HFFc6 (cell line): ENCODE measurements around the gene NOP53. TPM values are rescaled to one million over a fixed set of nuclear protein-coding genes. Genes with fewer than 3 reads are reported as not detected.
A peak's percentile ranks its signal among the peaks of the same experiment; 100 is the strongest.
"Not testable (repeated sequence)": the region's sequence is repeated elsewhere in the genome, so short reads cannot be mapped to it uniquely, and the experiment has no call there.

ENCODE experiments used
- DNase-seq: peaks from one replicate; pipeline ENCODE4 v3.0.0-alpha.2; 2018
- H3K27ac Mint-ChIP-seq: 2 replicates; pipeline ENCODE4 v1.8.0; 2020; ENCODE audit warnings: mild to moderate bottlenecking, mixed read lengths
- H3K27me3 Mint-ChIP-seq: 2 replicates; pipeline ENCODE4 v1.8.0; 2021; ENCODE audit warnings: mild to moderate bottlenecking, moderate library complexity, mixed read lengths; ENCODE audit not compliant: insufficient read depth
- H3K36me3 Mint-ChIP-seq: 2 replicates; pipeline ENCODE4 v1.8.0; 2021; ENCODE audit warnings: low read depth, mixed read lengths
- H3K4me1 Mint-ChIP-seq: 2 replicates; pipeline ENCODE4 v1.8.0; 2020; ENCODE audit warnings: low read depth, mixed read lengths
- H3K4me3 Mint-ChIP-seq: 2 replicates; pipeline ENCODE4 v1.8.0; 2020; ENCODE audit warnings: mild to moderate bottlenecking, moderate library complexity, mixed read lengths
- H3K9me3 Mint-ChIP-seq: 2 replicates; pipeline ENCODE4 v1.8.0; 2020; ENCODE audit warnings: mild to moderate bottlenecking, mixed read lengths
- CTCF ChIP-seq: fragments of 200-600 bp; sonication (generic); IDR thresholded peaks from 2 replicates; pipeline ENCODE4 v1.5.0; 2021; ENCODE audit warnings: antibody characterized with exemption, mild to moderate bottlenecking
- total RNA-seq, 6 experiments: library from RNA; stranded (reverse); fragmentation: NEBNext Ultra II Directional; extraction: Animal tissue kit (Norgen Biotek cat#: 25700); gene quantifications; 2 replicates in 1 of 6; 3 replicates in 5 of 6; pipeline ENCODE4 v1.2.3, GENCODE V29; 2021

Gene NOP53
- total RNA-seq, 6 experiments from 2014 or later: 72.7 to 113 (median 106) TPM

GRCh38 chr19:47758443-47758804 is 13.1 kb downstream of the NOP53 start:
- H3K9me3 Mint-ChIP-seq: no peaks in the 10 kb centered on the region
- no peak overlapping the region for H3K4me3 Mint-ChIP-seq
- no peak for TF ChIP-seq CTCF
- H3K27ac Mint-ChIP-seq: no peak overlapping the region
- peaks cover 6% of the 10 kb centered on the region; the same call in 1 of the 2 replicates for H3K4me1 Mint-ChIP-seq
- peaks cover 20% of the 10 kb centered on the region for H3K27me3 Mint-ChIP-seq
- H3K36me3 Mint-ChIP-seq: peaks cover 41% of the 10 kb centered on the region
- DNase-seq: no peak

- H3K27ac Mint-ChIP-seq: no peak overlapping the region
- no peak for TF ChIP-seq CTCF
- DNase-seq: no peak
- no peak overlapping the region for H3K4me3 Mint-ChIP-seq
- H3K27me3 Mint-ChIP-seq: peaks cover 12% of the 10 kb centered on the region
- peaks cover 33% of the 10 kb centered on the region for H3K36me3 Mint-ChIP-seq
- H3K9me3 Mint-ChIP-seq: no peaks in the 10 kb centered on the region
- peaks cover 6% of the 10 kb centered on the region; the same call in 1 of the 2 replicates for H3K4me1 Mint-ChIP-seq
Observed at GRCh38 chr19:47760632-47760999, 15.3 kb downstream of the NOP53 start.

- Mint-ChIP-seq H3K27me3 (peaks cover 15% of the 10 kb centered on the region), H3K4me3 (no peak overlapping the region), H3K36me3 (peaks cover 32% of the 10 kb centered on the region), H3K9me3 (no peaks in the 10 kb centered on the region), H3K27ac (no peak overlapping the region), H3K4me1 (peaks cover 6% of the 10 kb centered on the region; the same call in 1 of the 2 replicates)
- TF ChIP-seq CTCF: no peak
- no peak for DNase-seq
Observed at GRCh38 chr19:47761566-47761965, 16.2 kb downstream of the NOP53 start.

GRCh38 chr19:47762151-47762550 is 16.8 kb downstream of the NOP53 start:
- Mint-ChIP-seq H3K27me3 (peaks cover 12% of the 10 kb centered on the region), H3K27ac (no peak overlapping the region), H3K4me3 (no peak overlapping the region), H3K9me3 (no peaks in the 10 kb centered on the region), H3K4me1 (peaks cover 6% of the 10 kb centered on the region; the same call in 1 of the 2 replicates), H3K36me3 (peaks cover 26% of the 10 kb centered on the region)
- no peak for TF ChIP-seq CTCF
- DNase-seq: no peak

GRCh38 chr19:47762615-47763308 is 17.4 kb downstream of the NOP53 start:
- Mint-ChIP-seq H3K9me3 (no peaks in the 10 kb centered on the region), H3K27ac (peak overlapping the region; percentile 36), H3K36me3 (peaks cover 20% of the 10 kb centered on the region), H3K4me3 (no peak overlapping the region), H3K27me3 (peaks cover 10% of the 10 kb centered on the region), H3K4me1 (peaks cover 6% of the 10 kb centered on the region; the same call in 1 of the 2 replicates)
- no peak for DNase-seq
- no peak for TF ChIP-seq CTCF

GRCh38 chr19:47764705-47765104 is 19.4 kb downstream of the NOP53 start:
- not testable (repeated sequence) for H3K27ac Mint-ChIP-seq, DNase-seq, H3K4me3 Mint-ChIP-seq, H3K9me3 Mint-ChIP-seq, H3K36me3 Mint-ChIP-seq, H3K4me1 Mint-ChIP-seq, H3K27me3 Mint-ChIP-seq
